C1 segment of cervical spinal cord (tissue), 14 donors: ENCODE data around the gene RASA3.
A peak's percentile ranks its signal among the peaks of the same experiment; 100 is the strongest.
"Not testable (repeated sequence)": the region's sequence is repeated elsewhere in the genome, so short reads cannot be mapped to it uniquely, and the experiment has no call there.

ENCODE experiments used
- DNase-seq, 14 donors: peaks; one replicate each; lab custom pipeline; 2025; lab: John Stamatoyannopoulos, UW

RASA3 gene

GRCh38 chr13:114142640-114143490 lies 10.4 kb upstream of the RASA3 start:
- no peak for DNase-seq

- no peak for DNase-seq
Measured at GRCh38 chr13:114142137-114142550, 9.7 kb upstream of the RASA3 start.

GRCh38 chr13:114141261-114141996 lies 9.0 kb upstream of the RASA3 start:
- no peak for DNase-seq

GRCh38 chr13:114140906-114141250 lies 8.5 kb upstream of the RASA3 start:
- DNase-seq = no peak

DNA sequence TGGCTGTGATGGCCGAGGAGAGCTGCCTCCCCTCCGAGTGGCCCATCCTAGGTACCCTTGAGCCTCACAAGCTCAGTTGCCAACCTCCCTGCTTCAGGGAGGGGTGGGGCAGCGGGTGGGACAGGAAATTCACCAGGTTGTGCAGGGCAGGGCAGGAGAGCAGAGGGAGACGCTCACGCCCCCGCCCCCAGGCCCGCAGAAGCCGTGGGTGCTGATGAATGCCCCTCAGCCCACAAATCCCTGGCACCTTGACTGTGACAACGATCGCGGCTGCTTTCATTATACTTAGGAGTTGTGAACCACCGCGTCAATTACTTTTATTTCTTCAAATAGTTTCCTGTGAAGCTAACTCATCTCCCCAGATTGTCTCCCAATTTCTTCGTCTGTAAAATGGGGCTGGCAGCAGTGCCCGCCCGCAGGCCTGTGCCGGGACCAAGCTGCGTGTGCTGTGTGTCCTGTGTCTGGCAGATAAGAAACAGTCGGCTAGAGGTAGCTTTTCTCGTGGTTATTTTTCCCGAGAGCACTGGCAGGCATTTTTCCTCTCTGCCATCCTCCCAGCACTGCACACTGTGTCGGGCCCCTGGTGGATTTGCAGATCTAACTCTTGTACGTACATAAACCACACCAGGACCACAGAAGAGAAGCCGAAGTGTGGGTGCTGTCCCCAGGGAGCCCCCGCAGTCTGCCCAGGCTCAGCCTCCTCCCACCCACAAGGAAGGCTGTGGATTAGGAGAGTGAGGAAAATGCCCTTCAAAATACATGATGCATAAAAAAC lies 7.9 kb upstream of the RASA3 start:
- no peak for DNase-seq

DNA sequence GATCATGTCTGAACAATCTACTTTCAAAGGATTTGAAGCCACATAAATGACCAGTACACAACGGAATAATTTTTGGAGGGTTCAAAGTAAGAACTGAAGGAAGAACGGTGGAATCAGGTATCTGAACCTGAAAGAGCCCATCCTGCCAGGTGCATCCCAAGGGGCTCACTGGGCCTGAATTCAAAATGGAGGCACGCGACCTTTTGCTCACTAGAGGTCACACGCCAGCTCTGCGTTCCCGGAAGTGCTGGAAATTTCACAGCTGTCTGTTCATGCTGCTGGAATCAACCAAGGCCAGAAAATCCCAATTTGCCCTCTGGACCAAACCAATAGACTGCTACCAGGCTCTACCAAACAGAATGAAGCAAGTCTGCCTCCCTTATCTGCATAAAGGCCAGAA lies 4.2 kb upstream of the RASA3 start:
- DNase-seq = no peak

DNA sequence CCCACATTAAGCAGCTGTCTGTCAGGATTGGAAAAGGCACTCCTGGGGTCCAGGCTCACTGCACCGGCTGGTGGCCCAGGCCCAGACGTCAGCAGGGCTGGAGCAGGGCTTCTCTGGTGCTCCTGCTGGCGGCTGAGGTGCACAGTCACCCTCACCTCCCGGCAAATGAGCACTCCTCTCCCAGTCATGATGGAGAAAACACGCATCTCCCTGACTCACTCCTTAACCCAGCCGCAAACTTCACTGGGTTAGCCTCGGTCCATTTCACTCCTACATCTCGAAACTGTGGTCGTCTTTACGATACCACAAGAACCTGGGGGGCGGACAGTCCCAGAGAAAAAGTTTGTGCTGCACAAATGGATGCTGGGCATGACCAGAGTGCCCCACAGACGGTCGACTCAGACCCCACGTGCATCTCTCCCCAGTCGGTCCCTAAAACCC lies 3.3 kb upstream of the RASA3 start:
- no peak for DNase-seq

DNA sequence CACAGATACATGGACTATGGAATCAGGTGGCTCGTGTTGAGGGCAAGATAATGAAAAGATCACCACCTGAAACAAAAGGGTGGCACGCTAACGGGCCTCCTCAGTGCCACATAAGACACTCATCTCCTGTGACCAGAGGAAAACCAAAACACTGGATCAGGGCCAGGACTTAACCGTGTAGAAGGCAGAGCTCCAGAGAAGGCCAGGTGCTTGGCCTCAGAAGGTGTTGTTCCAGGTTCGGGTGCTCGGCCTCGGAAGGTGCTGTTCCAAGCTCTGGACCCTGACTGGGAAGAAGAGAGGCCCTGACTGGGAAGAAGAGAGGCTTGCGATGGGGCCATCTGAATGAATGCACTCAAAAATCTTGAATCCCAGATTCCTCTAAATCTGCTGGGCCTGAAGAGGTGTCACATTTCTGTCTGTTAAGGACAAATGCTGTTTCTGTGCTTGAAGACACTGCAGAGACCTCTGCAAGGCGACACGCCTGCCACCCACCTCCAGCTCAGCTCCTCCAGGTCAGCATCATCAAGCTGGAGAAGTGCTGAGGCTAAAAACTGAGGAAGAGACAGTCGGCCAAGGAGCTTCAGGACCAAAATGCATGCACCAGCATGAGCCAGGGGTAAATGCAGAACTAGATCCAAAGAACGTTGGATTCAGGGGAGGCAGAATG lies 2.7 kb upstream of the RASA3 start:
- DNase-seq = peak in 1 of 14 donors; percentile 46

- peak in 2 of 14 donors; percentile 16 to 46 for DNase-seq
Measured at GRCh38 chr13:114134111-114134943, 1.9 kb upstream of the RASA3 start.

DNA sequence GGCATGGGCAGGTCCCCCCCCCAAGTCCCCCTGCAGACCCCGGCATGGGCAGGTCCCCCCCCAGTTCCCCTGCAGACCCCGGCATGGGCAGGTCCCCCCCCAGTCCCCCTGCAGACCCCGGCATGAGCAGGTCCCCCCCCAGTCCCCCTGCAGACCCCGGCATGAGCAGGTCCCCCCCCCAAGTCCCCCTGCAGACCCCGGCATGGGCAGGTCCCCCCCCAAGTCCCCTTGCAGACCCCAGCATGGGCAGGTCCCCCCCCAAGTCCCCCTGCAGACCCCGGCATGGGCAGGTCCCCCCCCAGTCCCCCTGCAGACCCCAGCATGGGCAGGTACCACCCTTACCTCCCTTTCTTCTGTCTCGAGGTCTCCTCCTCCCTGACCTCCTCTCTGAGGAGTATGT lies 1.1 kb upstream of the RASA3 start:
- not testable (repeated sequence) for DNase-seq

- not testable (repeated sequence) for DNase-seq
Measured at GRCh38 chr13:114133126-114133525, 703 bp upstream of the RASA3 start.

GRCh38 chr13:114131583-114132418 lies 622 bp downstream of the RASA3 start:
- DNase-seq = peak in 2 of 14 donors; percentile 48 to 49

- peak in 8 of 14 donors; percentile 41 to 76 (median 60) for DNase-seq
Measured at GRCh38 chr13:114130837-114131582, 1.4 kb downstream of the RASA3 start.

- no peak for DNase-seq
Measured at GRCh38 chr13:114130131-114130836, 2.1 kb downstream of the RASA3 start.

DNA sequence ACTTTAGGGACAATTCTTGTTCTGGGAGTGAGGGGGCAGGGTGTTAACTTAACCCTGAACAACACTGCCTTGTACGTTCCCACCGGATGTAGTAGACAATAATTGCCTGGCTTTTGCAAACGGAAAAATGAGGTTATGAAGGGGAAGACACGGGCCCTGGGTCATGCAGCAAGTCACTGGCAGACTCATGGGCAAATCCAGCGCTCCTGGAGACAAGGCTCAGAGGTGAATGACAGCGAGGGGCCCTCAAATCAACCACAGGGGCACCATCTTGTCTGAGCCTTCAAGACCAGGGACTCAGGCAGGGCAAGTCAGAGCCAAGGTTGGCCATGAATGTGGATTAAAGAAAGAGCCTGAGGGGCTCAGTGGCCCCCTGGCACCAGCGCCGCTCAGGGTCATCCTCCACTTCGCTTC lies 2.8 kb downstream of the RASA3 start:
- DNase-seq = no peak

GRCh38 chr13:114128624-114129522 lies 3.5 kb downstream of the RASA3 start:
- peak in 7 of 14 donors; percentile 20 to 61 (median 25) for DNase-seq

DNA sequence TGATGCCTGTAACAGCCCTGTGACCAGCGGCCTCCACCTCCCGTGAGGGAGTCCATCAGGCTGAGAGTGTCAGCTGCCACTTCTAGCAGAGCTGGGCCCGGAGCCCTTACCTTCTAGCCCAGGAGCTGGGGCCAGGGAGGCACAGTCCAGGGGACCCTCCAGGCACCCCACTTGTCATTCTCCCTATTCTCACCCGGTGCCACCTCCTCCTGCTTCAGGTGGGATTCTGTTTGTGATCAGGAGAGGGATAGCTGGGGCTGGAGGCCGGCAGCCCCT lies 4.1 kb downstream of the RASA3 start:
- DNase-seq = no peak
